Neutrophil (primary cell): ENCODE results near the gene OAS2.

Source experiments
- H3K27ac ChIP-seq: fragments of 200-600 bp; sonication (generic); 2 replicates; pipeline ENCODE4 v1.5.1; 2016; ENCODE audit warnings: mild to moderate bottlenecking, moderate library complexity
- H3K27me3 ChIP-seq: fragments of 200-600 bp; sonication (generic); 2 replicates; pipeline ENCODE4 v1.6.0; 2016; ENCODE audit warnings: mild to moderate bottlenecking
- H3K36me3 ChIP-seq: fragments of 200-600 bp; sonication (generic); 2 replicates; pipeline ENCODE4 v1.5.1; 2017
- H3K4me1 ChIP-seq, 2 experiments: fragments of 200-600 bp in 1 of 2; sonication (generic) in 1 of 2; 1 replicate in 1 of 2; 2 replicates in 1 of 2; pipeline versions ENCODE4 v1.5.1 to v1.6.1; 2013 to 2016; ENCODE audit warnings: low read depth in 1 of 2, low read length in 1 of 2, mild to moderate bottlenecking in 1 of 2, moderate library complexity in 1 of 2; ENCODE audit not compliant: control insufficient read depth in 1 of 2, insufficient read depth in 1 of 2
- H3K4me3 ChIP-seq, 2 experiments: fragments of 200-600 bp in 1 of 2; sonication (generic) in 1 of 2; 1 replicate in 1 of 2; 2 replicates in 1 of 2; pipeline ENCODE4 v1.5.1; 2013 to 2016; ENCODE audit warnings: low read depth in 1 of 2, low read length in 1 of 2, mild to moderate bottlenecking in 1 of 2, moderate library complexity in 1 of 2
- H3K9me3 ChIP-seq: fragments of 200-600 bp; sonication (generic); 2 replicates; pipeline ENCODE4 v1.5.1; 2016
- CTCF ChIP-seq: fragments of 200-600 bp; sonication (generic); IDR thresholded peaks from 2 replicates; pipeline ENCODE4 v1.5.1; 2016; ENCODE audit warnings: antibody characterized with exemption

Gene OAS2

GRCh38 chr12:113007166-113007565 lies 28.8 kb downstream of the OAS2 start:
- no peaks in the 10 kb centered on the region for H3K36me3 ChIP-seq
- H3K4me3 ChIP-seq, result no peak overlapping the region

GRCh38 chr12:113010701-113011100 lies 32.4 kb downstream of the OAS2 start:
- Histone ChIP-seq H3K9me3 (no peaks in the 10 kb centered on the region), H3K36me3 (no peaks in the 10 kb centered on the region), H3K27ac (no peak overlapping the region), H3K27me3 (no peaks in the 10 kb centered on the region), H3K4me1 (no peaks in the 10 kb centered on the region), H3K4me3 (no peak overlapping the region)
- TF ChIP-seq CTCF, result no peak

More at GRCh38 chr12:113007166-113007565, 28.8 kb downstream of the OAS2 start:
- TF ChIP-seq CTCF, result no peak
- Histone ChIP-seq H3K4me1 (no peaks in the 10 kb centered on the region), H3K9me3 (no peaks in the 10 kb centered on the region), H3K27me3 (no peaks in the 10 kb centered on the region), H3K27ac (no peak overlapping the region)

- TF ChIP-seq CTCF, result no peak
- Histone ChIP-seq H3K27ac (no peak overlapping the region), H3K9me3 (no peaks in the 10 kb centered on the region)
These were observed 36.2 kb downstream of the OAS2 start for GRCh38 chr12:113014565-113014964.

GRCh38 chr12:113016796-113017195 lies 38.5 kb downstream of the OAS2 start:
- no peak for TF ChIP-seq CTCF
- H3K9me3 ChIP-seq, result no peaks in the 10 kb centered on the region
- H3K4me3 ChIP-seq, result no peak overlapping the region
- H3K27ac ChIP-seq, result no peak overlapping the region
- no peaks in the 10 kb centered on the region for H3K4me1 ChIP-seq
- no peaks in the 10 kb centered on the region for H3K27me3 ChIP-seq
- H3K36me3 ChIP-seq, result no peaks in the 10 kb centered on the region

More at GRCh38 chr12:113014565-113014964, 36.2 kb downstream of the OAS2 start:
- no peak overlapping the region for H3K4me3 ChIP-seq
- no peaks in the 10 kb centered on the region for H3K36me3 ChIP-seq
- H3K27me3 ChIP-seq, result no peaks in the 10 kb centered on the region
- H3K4me1 ChIP-seq, result no peaks in the 10 kb centered on the region

GRCh38 chr12:113019025-113019424 lies 40.7 kb downstream of the OAS2 start:
- no peak for TF ChIP-seq CTCF
- H3K9me3 ChIP-seq, result no peaks in the 10 kb centered on the region
- H3K4me1 ChIP-seq, result no peaks in the 10 kb centered on the region
- H3K27me3 ChIP-seq, result no peaks in the 10 kb centered on the region
- H3K36me3 ChIP-seq, result no peaks in the 10 kb centered on the region
- no peak overlapping the region for H3K4me3 ChIP-seq
- no peak overlapping the region for H3K27ac ChIP-seq

GRCh38 chr12:113021500-113021899 lies 43.2 kb downstream of the OAS2 start:
- Histone ChIP-seq H3K27ac (no peak overlapping the region), H3K4me3 (no peak overlapping the region), H3K36me3 (no peaks in the 10 kb centered on the region), H3K9me3 (no peaks in the 10 kb centered on the region), H3K4me1 (no peaks in the 10 kb centered on the region), H3K27me3 (no peaks in the 10 kb centered on the region)
- TF ChIP-seq CTCF, result no peak
